ENCODE results near the gene COL20A1.
"Not testable (repeated sequence)": the region's sequence is repeated elsewhere in the genome, so short reads cannot be mapped to it uniquely, and the experiment has no call there.

The COL20A1 gene

DNA sequence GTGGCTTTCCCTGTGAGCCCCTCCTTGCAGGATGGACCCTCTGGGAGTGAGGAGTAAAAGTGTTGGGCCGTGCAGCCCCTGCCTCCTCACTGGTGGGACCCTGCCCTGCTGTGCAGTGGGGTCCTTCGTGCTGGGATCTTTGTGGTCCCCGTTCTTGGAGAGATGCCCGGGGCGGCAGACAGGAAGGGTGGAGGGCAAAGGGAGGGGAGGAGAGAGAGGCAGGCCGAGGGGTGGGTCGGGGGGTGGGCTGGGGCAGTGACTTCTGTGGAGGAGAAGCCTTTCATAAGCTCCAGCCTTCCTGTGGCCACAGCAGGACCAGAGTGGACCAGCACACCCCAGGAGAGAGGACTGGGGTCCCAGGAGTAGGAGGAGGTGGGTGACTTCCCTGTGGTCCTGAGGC is at the start of gene COL20A1:
Gene COL20A1, plus strand, starts transcription at position 283 of the 400 bp plus-strand sequence. CDS start 1,922 bp downstream, outside the sequence.
- DNase-seq (ENCODE audit: low read depth): no peak

DNA sequence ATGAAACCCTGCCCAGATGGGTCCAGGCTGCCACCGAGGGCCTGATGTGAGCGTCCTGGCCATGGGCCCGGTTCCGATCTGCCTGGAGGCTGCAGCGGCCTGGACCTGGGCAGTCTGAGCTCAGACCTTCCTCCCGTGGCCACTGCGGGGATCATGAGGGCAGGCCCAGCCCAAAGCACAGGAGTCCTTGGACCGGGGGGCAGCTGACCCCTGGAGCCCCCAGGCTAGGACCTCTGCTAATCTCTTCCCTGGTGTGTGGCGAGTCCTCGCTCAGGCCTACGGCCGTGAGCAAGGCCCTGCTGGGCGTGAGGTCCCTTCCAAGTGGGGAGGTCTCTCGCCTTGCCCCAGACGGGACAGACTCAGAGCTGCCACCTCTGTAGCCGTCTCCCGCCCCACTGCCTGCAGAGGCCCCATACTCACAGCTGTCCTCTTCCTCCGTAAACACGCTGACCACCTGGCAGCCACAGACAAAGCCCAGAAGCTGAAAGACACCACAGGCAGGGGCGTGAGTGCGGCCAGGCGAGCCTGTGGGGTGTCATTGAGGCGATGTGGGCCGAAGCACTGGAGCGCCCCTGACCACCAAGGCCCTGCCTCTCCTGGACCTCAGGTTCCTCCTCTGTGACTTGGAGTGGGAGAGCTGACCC is 49.3 kb upstream of the COL20A1 start:
- no peak for DNase-seq (ENCODE audit: low read depth)

DNA sequence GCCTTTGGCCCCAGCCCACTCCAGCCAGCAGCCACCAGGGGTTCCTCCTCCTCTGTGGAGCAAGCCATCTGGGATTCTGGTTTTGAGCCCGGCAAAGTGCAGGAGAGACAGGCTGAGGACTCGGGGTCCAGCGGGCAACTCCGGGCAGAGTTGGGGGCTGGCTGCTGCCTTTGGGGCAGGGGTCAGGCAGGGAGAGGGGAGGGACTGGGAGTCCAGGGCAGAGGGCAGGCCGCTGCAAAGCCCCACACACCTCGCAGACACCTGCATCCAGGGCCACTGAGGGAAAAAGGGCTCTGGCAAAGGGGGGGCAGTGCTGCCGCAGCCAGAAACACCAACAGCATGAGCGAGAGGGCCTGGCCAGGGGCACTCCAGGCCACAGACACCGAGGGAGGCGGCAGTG is 48.5 kb upstream of the COL20A1 start:
- no peak for DNase-seq (ENCODE audit: low read depth)

DNA sequence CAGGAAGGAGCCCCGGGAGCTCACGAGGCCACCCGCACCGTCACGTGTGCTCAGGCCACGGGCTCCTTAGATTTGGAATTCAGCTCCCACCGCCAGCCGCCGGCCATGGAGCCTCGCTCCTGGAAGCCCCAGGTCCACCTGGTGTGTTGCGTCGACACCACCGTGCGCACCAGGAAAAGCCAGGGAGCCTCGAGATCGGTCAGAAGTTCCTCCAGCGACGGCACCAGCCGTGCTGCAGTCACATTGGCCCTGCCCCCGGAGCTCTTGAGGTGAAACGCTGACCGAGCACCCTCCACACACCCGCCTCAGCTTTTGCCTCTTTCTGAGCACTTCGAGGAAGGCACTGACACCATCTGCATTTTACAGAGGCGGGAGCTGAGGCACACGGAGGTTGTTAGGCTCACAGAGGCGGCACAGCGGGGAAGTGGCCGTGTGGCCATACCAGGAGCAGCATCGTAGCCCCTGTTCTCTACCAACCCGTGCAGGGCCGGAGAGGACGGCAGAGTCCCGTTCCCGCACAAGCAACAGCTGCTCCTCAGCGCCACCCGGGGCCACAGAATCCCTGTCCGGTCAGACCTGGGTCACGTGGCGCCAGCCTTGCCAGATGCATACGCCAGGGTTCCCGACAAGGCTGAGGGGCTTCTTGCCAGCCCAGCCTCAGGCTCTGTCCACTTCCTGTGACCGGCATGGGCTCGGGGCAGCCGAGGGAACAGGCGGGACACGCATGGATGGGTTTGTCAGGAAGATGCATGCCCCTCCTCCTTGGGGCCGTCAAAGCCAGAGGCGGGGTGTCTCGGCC is 46.3 kb upstream of the COL20A1 start:
- DNase-seq (ENCODE audit: low read depth): no peak

DNA sequence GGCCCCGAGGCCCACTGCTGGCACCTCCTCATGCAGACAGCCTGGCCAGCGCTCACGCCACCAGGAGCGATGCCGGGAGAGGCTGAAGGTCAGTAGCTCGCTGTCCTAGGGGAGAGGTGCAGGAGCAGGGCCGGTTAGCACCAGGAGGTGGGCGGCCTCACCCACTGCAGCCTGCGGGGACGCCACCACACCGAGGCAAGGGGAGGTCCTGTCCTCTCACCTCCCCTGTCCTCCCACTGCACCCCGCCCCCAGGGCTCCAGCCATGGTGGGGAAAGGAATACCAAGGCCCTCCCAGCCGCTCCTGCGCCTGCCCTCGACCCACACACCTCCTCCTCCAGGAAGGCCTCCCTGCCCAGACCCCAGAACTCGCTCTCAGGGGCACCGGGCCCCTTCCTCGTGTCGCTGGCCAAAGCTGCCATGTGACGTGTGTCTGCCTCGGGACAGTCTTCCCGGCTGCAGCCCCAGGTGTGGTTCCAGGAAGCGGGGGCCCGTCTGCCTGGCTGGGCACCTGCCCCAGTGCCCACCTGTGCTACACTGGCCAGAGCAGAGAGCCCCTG is 45.2 kb upstream of the COL20A1 start:
- DNase-seq (ENCODE audit: low read depth): no peak

DNA sequence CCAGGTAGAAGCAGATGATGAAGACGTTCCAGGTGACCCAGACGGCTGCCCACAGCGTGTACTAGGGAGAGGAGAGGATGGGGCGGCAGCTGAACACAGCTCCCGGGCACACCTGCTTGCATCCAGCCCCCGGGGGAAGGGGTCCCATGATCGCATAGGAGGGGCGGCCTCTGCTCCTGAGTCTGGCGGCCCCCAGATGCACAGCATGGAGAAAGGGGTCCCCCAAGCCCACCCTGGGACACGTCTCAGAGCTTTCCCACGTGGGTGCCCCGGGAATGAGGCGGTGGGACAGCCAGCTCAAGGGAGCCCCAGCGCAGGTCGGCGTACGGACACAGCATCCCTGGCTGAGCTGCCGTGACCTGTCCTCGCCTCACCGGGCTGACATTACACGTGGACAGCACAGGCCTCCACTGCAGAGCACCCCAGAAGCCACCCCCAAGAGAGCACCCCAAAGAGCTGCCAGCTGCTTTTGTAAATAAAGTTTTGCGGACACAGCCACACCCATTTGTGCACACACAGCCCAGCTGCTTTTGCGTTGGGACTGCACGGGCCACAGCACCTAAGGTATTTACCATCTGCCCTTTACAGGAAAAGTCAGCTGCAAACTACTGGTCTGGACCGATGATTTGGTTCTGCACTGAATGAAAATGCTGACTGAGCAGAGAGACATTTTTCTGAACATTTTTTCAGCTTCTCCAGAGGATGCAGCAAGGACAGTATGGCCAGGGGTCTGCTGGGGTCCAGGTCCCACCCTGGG is 44.0 kb upstream of the COL20A1 start:
- no peak for DNase-seq (ENCODE audit: low read depth)

DNA sequence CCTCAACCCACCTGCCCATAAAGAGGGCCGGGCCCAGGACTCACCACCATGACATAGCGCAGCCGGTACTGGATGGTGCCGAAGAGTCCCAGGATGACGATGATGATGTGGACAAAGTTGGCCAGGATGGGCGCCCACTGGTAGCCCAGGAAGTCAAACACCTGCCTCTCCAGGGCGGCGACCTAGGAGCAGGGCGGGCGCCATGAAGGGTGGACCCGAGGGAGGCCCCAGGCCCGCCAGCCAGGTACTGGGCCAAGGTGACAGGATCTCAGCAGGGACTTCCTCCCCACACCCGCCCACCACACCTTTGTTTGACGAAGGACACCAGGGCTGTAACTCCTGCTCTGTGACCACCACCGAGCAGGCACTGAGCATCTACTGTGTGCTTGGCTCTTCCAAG is 43.1 kb upstream of the COL20A1 start:
- no peak for DNase-seq (ENCODE audit: low read depth)

DNA sequence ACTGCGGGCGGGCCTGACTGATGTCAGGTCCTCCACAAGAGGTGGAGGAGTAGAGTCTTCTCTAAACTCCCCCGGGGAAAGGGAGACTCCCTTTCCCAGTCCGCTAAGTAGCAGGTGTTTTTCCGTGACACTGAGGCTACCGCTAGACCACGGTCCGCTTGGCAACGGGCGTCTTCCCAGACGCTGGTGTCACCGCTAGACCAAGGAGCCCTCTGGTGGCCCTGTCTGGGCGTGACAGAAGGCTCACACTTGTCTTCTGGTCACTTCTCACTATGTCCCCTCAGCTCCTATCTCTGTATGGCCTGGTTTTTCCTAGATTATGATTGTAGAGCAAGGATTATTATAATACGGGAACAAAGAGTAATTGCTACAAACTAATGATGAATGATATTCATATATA is 41.6 kb upstream of the COL20A1 start:
- DNase-seq (ENCODE audit: low read depth): not testable (repeated sequence)

DNA sequence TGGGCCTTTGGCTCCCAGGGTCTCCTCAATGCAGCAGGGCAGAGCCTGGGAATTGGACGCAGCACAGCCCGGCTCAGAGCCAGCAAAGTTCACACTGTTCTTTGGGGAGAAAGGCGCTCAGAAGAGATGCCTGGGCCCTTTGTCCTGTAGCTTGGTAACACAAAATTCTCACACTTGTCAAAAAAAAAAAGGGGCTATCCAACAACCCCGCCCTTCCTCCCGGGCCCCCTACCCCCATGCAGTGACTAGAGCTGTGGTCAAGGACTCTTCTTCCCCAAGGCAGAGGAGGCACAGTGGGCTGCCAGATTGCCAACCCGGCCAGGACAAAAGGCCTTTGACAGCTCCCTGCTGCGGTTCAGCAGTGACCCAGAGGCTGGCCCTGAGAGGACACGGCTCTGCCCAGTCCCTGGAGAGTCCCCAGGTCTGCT is 40.7 kb upstream of the COL20A1 start:
- no peak for DNase-seq (ENCODE audit: low read depth)

DNA sequence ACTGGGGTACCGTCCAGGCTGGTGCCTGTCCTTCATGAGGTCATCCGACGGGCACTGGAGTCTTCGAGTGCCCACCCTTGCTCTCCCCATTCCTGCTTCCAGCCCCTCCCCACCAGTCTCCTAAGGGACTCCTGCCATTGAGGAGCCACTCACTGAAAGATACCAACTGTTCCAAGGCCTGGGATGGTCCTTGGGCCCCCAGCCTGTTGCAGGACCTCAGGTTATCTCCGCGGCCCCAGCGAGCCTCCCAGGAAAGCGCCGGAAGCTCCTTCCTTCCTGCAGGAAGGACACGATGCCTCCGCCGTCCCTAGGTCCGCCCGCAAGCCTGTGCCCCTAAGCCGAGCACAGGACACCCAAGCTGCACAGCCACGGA is 39.9 kb upstream of the COL20A1 start:
- no peak for DNase-seq (ENCODE audit: low read depth)

DNA sequence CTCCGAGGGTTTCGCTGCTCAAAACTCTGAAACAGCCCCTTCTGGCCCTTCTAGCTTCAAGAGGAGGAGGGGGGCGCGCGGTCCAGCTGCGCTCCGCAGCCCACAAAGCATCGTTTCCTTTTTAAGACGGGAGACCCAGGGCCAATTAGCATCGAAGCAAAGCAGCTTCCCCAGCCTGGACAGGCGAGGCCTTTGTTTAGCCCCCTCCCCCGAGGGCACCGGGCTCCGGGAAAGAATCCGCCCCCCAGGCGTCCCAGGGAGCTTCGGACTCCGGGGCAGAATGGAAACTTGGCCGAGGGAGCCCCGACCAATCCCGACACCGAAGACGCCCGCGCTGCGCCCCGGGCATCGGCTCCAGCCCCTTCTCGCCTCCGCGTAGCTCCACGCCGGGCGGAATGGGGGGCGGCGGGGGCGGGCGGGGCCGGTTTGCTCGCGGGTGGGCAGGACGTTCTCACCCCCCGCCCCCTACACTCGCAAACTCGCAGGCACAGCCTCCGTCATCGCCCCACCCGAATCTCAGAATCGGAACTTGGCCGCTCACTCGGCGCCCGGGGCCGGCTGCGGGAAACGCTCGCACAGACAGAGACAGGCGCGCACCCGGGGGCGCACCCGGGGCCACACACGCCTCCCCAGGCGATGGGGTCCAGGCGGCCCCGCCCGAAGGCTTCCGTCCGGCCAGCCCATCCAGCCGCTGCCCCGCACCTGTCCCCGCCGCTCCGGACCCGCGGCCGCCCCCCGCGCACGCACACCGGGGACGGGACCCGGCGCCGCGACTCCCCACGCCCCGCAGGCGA is 39.4 kb upstream of the COL20A1 start:
- DNase-seq (ENCODE audit: low read depth): no peak

DNA sequence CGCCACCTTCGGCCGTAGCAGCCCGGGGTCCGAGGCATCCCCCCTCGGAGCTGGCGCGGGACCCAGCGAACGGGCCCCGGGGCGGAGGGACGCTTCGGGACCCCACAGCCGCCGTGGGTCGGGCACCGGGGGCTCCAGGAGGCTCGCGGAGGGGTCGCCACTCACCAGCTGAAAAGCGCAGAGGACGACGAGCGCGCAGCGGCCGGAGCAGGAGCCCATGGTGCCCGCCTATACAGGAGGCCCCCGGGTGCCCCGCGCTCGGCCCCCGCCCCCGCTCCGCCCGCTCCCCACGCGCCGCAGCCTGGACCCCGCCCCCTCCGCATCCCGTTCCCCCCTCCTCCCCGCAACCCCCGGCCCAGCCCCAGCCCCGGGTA is 38.8 kb upstream of the COL20A1 start, which contains the start of gene NKAIN4:
Gene NKAIN4, minus strand, starts transcription at position 232 of the 374 bp plus-strand sequence. Its CDS starts 13 bp downstream, at position 219.
- no peak for DNase-seq (ENCODE audit: low read depth)

DNA sequence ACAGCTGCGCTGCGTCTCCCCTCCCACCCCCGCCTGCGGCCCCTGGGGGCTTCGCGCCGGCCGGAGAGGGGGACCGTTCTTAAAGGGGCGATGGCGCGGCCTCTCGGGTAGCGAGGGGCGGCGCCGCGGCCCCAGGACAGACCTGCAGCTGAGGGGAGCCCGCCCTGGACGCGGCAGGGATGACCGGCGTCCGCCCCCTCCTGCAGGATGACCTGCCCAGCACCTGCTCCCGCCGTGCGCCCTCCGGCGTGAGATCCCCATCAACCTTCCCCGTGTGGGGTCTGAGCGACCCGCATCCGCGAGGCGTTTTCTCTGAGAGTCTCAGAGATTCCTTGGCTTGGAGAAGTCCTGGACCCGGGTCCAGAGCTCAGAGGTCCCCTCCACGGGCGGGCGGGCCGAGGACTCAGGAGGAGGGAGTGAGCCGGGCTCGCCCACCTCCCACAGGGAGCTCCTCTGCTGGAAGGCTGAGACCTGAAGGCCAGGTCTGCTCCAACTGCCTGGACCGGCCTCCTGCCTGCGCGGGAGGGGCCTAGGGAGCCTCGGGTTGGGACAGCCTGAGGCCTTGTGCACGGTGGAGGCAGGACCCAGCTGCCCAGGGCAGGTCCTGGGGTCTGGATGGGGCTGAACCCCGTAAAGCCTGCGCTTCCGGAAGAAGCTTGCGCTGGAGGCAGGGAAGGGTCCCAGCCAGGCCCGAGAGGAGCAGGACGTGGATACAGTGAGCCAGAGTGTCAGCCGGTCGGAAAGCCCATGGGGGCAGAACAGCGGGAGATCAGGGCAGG is 38.2 kb upstream of the COL20A1 start:
- DNase-seq (ENCODE audit: low read depth): no peak

DNA sequence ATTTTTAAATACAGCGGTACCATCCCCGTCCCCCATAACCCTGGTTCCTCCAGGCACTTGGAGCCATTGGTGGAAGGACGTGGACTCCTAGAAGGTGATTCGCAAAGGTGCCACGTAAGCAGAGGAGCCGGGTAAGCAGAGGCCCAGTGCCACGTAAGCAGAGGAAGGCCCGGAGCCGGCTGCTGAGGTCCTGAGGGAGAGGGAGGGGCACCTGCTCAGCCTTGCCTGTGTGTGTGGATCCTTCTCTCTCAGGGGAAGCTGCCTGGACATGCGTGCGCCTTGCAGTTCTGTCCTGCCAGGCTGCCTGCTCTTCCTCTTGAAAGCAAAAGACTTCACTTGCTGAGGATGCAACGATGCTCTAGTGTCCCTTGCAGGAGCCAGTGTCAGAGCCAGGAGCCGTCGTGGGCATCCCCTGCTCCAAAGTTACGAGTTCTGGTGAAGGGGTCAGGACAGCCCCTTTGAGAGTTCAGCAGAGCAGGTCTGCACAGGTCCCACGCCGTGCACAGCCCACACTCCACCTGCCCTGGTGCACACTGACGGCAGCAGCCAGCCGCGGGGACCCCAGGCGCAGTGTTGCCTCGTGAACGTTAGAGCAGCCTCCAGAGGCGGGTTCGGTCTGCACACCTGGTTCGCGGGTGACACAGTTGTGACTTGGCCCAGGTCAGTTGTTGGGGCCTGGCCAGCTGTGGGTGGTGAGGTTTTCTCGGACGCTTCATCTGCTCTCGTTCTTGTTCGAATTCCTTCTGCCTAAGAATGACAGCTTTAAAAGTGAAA is 36.9 kb upstream of the COL20A1 start:
- no peak for DNase-seq (ENCODE audit: low read depth)

DNA sequence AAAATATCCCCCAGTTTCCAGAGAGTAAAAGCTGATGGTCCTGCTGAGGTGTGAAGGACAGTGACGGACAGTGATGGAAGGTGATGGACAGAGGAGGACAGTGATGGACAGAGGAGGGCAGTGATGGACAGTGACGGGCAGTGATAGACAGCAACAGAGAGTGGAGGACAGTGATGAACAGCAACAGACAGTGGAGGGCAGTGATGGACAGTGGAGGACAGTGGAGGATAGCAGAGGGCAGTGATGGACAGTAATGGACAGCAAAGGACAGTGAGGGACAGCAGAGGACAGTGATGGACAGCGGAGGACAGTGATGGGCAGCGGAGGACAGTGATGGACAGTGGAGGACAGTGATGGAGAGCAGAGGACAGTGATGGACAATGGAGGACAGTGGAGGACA is 36.0 kb upstream of the COL20A1 start:
- no peak for DNase-seq (ENCODE audit: low read depth)

DNA sequence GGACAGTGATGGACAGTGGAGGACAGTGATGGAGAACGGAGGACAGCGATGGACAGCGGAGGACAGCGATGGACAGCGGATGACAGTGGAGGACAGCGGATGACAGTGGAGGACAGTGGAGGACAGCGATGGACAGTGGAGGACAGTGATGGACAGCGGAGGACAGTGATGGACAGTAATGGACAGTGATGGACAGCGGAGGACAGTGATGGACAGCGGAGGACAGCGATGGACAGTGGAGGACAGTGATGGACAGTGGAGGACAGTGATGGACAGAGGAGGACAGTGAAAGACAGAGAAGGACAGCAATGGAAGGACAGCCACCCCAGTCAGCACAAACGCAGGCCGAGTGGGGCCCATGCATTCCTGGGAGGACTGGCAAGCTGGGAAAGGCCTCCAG is 35.4 kb upstream of the COL20A1 start:
- DNase-seq (ENCODE audit: low read depth): no peak

DNA sequence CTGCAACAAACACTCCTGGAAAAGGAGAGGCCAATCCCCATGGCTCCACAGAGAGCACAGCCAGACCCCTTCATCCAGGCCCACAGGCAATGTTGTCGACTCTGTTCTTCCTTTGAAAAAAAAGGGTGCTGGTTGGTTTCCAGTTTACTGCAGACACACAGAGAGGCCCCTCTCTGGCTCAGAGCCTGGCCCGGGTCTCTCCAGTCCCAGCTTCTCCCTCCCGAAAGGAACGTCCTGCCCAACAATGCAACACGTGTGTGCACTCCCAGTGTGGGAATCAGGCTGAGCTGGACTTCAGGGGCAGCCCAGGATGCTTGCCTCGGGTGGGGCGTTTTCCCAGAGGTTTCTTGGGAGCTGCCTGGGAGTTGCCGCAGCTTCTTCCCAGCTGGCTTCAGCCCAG is 34.2 kb upstream of the COL20A1 start:
- DNase-seq (ENCODE audit: low read depth): no peak

DNA sequence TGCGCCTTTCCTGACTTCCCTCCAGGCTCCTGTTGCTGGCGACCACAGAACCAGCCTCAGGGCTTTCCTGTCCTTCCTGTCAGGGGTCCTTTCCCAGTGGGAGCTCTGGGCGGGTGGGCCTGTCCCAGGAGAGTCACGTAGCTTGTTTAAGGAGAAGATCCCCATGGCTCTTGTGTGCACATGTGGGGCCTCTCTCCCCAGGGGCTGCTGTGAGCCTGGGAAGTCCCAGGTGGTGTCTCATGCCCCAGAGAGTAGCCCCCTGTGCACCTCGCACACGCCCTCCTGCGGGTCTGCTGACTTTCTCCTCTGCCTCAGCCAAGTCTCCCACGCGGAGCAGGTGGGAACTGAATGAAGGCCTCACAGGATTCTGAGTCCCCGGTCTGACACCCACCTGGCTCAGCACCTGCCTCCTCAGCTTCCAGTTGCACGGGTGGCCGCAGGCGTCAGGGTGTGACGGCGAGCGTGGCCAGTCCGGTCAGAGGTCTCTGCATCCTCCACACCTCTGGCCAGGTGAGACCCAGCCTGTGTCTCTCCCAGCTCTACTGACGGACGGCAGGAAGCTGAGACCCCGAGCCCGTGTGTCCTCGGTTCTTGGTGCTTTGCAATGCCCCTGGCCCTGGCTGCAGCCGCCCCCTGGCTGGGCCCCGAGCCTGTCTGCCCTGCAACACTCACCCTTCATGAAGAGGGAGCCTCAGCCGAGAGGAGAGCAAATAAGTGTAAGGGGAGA is 33.1 kb upstream of the COL20A1 start:
- no peak for DNase-seq (ENCODE audit: low read depth)

DNA sequence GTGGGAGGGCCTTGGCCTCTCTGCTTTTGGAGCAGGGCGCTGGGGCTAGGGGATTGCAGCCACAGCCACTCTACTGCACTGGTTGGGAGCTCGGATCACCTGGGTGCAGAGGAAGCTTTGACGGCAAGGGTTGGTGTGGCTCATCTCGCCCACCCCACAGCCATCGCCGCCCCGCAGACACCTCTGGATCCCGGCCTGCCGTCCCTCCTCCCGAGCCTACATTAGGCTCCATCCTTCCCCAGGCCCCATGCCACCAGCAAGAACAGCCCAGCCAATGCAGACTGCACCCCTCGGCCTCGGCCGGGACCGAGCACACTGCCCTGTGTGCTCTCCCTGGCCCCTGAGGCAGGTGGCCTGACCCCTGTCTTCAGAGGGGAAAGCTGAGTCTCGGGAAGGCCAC is 32.5 kb upstream of the COL20A1 start:
- DNase-seq (ENCODE audit: low read depth): no peak
